D341Med (cell line): ENCODE results near the gene PTPDC1.

ENCODE experiments used
- DNase-seq: peaks from one replicate; pipeline ENCODE4 v3.0.0; 2012; ENCODE audit warnings: low spot score

The PTPDC1 gene

GRCh38 chr9:94142353-94142752, 58.1 kb downstream of the PTPDC1 start:
- no peak for DNase-seq

GRCh38 chr9:94144394-94144793, 60.1 kb downstream of the PTPDC1 start:
- DNase-seq = no peak

GRCh38 chr9:94145640-94146039, 61.4 kb downstream of the PTPDC1 start:
- no peak for DNase-seq

GRCh38 chr9:94147776-94148175, 63.5 kb downstream of the PTPDC1 start:
- DNase-seq = no peak

GRCh38 chr9:94148419-94148818, 64.2 kb downstream of the PTPDC1 start:
- DNase-seq = no peak

- no peak for DNase-seq
Measured at GRCh38 chr9:94149696-94150095, 65.4 kb downstream of the PTPDC1 start.

GRCh38 chr9:94150279-94150828, 66.1 kb downstream of the PTPDC1 start:
- no peak for DNase-seq

GRCh38 chr9:94150890-94151650, 66.8 kb downstream of the PTPDC1 start:
- no peak for DNase-seq

- no peak for DNase-seq
Measured at GRCh38 chr9:94153905-94154304, 69.6 kb downstream of the PTPDC1 start.

- DNase-seq = no peak
Measured at GRCh38 chr9:94156348-94157049, 72.2 kb downstream of the PTPDC1 start.

GRCh38 chr9:94157050-94157801, 73.0 kb downstream of the PTPDC1 start:
- no peak for DNase-seq
